Nephron (organoid): Measurements from ENCODE around the gene PRAC1.
"Not testable (repeated sequence)": the region's sequence is repeated elsewhere in the genome, so short reads cannot be mapped to it uniquely, and the experiment has no call there.

Experiments
- H3K27ac Mint-ChIP-seq, 3 experiments: 2 replicates each; pipeline ENCODE4 v1.8.0; 2020; ENCODE audit warnings: mixed read lengths in 3 of 3, mild to moderate bottlenecking in 2 of 3, moderate library complexity in 1 of 3
- H3K27me3 Mint-ChIP-seq: 2 replicates; pipeline ENCODE4 v1.8.0; 2021; ENCODE audit warnings: low read depth, mild to moderate bottlenecking, moderate library complexity, mixed read lengths
- H3K36me3 Mint-ChIP-seq: 2 replicates; pipeline ENCODE4 v1.8.0; 2020; ENCODE audit warnings: low read depth, mixed read lengths
- H3K4me1 Mint-ChIP-seq: 2 replicates; pipeline ENCODE4 v1.8.0; 2020; ENCODE audit warnings: mixed read lengths
- H3K4me3 Mint-ChIP-seq, 3 experiments: 2 replicates each; pipeline ENCODE4 v1.8.0; 2020; ENCODE audit warnings: mild to moderate bottlenecking in 3 of 3, mixed read lengths in 3 of 3, moderate library complexity in 2 of 3
- H3K9me3 Mint-ChIP-seq: 2 replicates; pipeline ENCODE4 v1.8.0; 2020; ENCODE audit warnings: mixed read lengths
- TF ChIP-seq, protein P1 (sequence below), 3 experiments: fragments of 200-600 bp; sonication (generic); IDR thresholded peaks; one replicate each; pipeline ENCODE4 v1.5.0; 2021; ENCODE audit warnings: antibody characterized with exemption in 3 of 3; ENCODE audit not compliant: unreplicated experiment in 3 of 3

The PRAC1 gene

DNA sequence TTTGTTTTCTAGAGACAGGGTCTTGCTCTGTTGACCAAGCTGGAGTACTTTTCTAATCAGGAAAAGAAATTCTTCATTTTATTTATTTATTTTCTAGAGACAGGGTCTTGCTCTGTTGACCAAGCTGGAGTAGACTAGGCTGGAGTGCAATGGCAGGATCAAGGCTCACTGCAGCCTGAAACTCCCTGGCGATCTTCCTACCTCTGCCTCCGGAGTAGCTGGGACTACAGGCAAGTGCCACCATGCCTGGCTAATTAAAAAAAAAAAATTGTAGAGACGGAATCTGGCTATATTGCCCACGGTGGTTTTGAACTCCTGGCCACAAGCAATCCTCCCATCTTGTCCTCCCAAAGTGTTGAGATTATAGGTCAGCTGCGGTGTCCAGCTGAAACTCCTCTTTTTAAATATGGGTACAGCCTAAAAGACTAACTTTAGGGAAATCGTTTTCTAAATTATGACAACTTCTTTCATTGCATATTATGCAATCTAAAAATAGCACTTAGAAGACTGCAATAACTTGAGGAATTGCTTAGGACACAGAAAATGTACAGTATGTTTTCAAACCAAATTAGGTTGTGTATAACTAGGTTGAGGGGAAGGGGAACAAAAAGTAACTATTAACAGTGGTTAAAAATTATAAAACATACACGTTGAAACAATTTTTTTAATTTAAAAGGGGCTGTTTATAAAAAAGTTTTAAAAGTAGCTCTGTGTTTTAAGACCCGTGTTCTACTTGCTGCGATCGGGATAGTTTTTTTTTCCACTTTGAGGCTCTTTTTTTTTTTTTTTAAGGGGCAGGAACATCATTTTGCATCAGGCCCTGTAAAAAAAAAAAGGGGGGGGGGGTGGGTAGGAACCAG, 4.7 kb downstream of the PRAC1 start:
- Mint-ChIP-seq H3K36me3 (no peaks in the 10 kb centered on the region), H3K9me3 (no peaks in the 10 kb centered on the region), H3K27ac (no peak overlapping the region), H3K4me1 (peaks cover 17% of the 10 kb centered on the region), H3K27me3 (peaks cover 100% of the 10 kb centered on the region), H3K4me3 (peak overlapping the region in 1 of 3 experiments; percentile 31)
- TF ChIP-seq, protein P1, sequence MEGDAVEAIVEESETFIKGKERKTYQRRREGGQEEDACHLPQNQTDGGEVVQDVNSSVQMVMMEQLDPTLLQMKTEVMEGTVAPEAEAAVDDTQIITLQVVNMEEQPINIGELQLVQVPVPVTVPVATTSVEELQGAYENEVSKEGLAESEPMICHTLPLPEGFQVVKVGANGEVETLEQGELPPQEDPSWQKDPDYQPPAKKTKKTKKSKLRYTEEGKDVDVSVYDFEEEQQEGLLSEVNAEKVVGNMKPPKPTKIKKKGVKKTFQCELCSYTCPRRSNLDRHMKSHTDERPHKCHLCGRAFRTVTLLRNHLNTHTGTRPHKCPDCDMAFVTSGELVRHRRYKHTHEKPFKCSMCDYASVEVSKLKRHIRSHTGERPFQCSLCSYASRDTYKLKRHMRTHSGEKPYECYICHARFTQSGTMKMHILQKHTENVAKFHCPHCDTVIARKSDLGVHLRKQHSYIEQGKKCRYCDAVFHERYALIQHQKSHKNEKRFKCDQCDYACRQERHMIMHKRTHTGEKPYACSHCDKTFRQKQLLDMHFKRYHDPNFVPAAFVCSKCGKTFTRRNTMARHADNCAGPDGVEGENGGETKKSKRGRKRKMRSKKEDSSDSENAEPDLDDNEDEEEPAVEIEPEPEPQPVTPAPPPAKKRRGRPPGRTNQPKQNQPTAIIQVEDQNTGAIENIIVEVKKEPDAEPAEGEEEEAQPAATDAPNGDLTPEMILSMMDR (IDR thresholded peaks at IDR 0.05; ENCODE audit: unreplicated experiment in 3 of 3), result no peak

DNA sequence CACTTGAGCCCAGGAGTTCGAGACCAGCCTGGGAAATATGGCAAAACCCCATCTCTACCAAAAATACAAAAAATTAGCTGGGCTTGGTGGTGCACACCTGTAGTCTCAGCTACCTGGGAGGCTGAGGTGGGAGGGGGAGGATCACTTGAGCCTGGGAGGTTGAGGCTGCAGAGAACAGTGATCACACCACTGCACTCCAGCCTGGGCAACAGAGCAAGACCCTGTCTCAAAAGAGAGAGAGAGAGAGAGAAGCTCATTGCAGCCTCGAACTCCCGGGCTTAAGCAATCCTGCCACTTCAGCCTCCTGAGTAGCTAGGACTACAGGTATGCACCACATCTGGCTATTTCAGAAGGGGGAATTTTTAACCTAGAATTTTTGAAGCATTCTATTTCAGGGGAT, 5.8 kb downstream of the PRAC1 start:
- not testable (repeated sequence) for H3K27ac Mint-ChIP-seq, H3K36me3 Mint-ChIP-seq, H3K9me3 Mint-ChIP-seq, H3K4me3 Mint-ChIP-seq
- Mint-ChIP-seq H3K4me1 (peaks cover 17% of the 10 kb centered on the region), H3K27me3 (peaks cover 99% of the 10 kb centered on the region)

DNA sequence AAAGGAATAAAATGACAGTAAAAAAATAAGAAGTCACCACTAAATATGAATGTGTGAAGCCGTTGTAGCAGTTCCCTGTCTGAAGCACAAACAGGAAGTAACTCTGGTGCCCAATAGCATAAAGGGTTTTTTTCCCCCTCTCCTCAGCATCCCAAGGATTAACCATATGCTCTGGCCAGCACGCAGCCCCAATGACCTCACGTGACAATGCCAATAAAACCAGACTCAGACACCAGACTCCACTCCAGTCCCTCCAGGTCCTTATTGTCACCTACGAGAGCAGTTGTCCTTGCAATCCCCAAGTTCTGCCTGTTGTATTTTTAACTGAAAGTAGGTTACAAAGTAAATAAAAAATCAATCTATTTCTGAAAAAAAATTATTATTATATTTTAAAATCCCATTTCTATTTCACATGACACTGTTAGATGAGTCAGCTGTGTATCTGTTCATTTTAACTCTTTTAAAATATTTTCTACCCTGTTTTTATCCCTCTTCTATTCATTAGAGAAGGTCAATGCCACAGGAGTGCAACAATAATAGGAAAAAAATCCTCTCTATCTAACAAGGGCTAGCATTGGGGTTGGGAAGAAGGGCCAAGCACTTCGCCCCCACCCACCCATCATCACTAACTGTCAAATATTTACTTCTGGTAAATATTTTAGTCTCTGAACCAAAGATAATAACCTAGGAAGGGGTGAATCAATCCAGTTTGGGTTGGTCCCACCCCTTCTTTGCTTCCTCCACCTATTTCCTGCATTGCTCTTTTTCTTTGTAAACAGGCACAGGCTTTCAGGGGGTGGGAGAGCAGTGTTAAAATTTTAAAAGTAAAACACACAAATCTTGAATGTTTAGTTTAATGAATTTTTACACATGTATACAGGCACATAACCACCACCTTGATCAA, 6.6 kb downstream of the PRAC1 start:
- TF ChIP-seq, protein P1 (IDR thresholded peaks at IDR 0.05; ENCODE audit: unreplicated experiment in 3 of 3), result no peak
- no peaks in the 10 kb centered on the region for H3K36me3 Mint-ChIP-seq
- H3K27ac Mint-ChIP-seq, result no peak overlapping the region
- no peaks in the 10 kb centered on the region for H3K9me3 Mint-ChIP-seq
- peaks cover 17% of the 10 kb centered on the region for H3K4me1 Mint-ChIP-seq
- H3K27me3 Mint-ChIP-seq, result peaks cover 99% of the 10 kb centered on the region
- H3K4me3 Mint-ChIP-seq, result no peak overlapping the region

DNA sequence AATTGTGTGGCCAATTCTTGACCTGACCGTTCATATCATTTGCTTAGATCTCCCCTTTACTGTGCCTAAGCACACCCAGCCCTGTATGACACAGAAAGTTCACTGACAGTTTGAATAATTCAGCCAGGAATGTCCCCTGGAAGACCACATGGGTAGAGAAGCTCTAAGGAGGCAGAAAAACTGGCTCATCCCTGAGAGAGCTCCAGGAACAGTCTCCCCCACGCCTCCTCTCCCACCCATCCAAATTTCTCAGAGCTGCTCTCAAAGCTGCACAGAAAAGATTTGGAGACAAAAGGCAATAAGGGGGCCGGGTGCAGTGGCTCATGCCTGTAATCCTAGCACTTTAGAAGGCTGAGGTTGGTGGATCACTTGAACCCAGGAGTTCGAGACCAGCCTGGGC, 11.2 kb downstream of the PRAC1 start:
- Mint-ChIP-seq H3K27me3 (peaks cover 97% of the 10 kb centered on the region), H3K36me3 (no peaks in the 10 kb centered on the region), H3K4me3 (no peak overlapping the region), H3K9me3 (no peaks in the 10 kb centered on the region), H3K4me1 (no peaks in the 10 kb centered on the region), H3K27ac (no peak overlapping the region)
- TF ChIP-seq, protein P1 (IDR thresholded peaks at IDR 0.05; ENCODE audit: unreplicated experiment in 3 of 3), result no peak

DNA sequence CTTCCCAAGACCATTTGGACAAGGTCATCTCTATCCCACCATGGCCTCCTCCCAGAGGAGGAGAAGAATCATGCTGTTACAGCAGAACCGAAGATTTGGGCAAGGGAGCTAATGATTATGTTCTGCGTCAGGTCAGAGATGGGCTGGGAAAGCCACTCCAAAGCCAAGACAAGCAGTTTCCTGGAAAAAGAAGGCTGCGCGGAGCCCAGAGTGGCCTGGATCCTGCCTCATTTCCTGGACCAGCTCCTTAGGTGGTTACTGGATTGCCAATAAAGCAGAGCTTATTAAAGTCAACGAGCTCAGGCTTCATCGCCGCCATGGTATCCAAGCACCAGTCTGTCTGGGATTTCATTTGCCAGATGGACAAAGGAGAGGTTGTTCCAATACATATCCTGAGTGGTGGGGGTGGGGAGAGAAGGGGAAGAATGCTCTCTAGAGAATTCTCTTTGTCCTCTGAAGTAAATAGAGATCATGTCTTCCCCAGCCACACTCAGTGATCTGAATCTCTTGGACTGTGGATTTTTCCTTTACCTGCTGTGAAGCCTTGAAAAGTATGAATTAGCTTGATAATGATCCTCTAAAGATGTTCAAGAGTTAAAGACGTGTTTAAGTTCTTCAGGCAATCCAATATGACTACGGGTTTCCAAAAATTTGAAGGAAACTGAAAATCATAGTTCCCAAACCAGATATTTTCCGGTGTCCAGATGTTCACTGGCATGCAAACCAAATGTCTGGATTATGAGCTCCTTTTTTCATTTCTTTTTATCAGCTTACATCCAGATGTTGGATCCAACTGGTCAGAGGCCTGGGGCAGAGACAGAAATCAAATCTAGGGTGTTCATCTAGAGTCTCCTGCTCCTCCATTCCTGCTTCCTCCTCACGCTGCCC, 17.7 kb downstream of the PRAC1 start:
- H3K4me1 Mint-ChIP-seq, result no peaks in the 10 kb centered on the region
- no peak overlapping the region for H3K27ac Mint-ChIP-seq
- peaks cover 59% of the 10 kb centered on the region for H3K27me3 Mint-ChIP-seq
- H3K9me3 Mint-ChIP-seq, result no peaks in the 10 kb centered on the region
- H3K4me3 Mint-ChIP-seq, result no peak overlapping the region
- TF ChIP-seq, protein P1 (IDR thresholded peaks at IDR 0.05; ENCODE audit: unreplicated experiment in 3 of 3), result no peak
- H3K36me3 Mint-ChIP-seq, result no peaks in the 10 kb centered on the region
